GM12878 (cell line): ENCODE measurements around the gene LENG1. TPM values are rescaled to one million over a fixed set of nuclear protein-coding genes. Genes with fewer than 3 reads are reported as not detected.

ENCODE experiments used
- ATAC-seq: fragments of 200-7000 bp; cut with Tn5 transposase; 3 replicates; pipeline ENCODE4 v1.9.1; 2020; ENCODE audit warnings: mild to moderate bottlenecking, moderate library complexity
- BruUV-seq: library from RNA; stranded (reverse); fragments of 400-500 nt; replicated peaks from 2 replicates; lab custom pipeline; 2021; lab: Mats Ljungman, UMichigan
- CTCF ChIA-PET: fragments of 300-600 bp; sonication (Branson Sonifier 250); formaldehyde crosslinking; extraction: SDS; loops from one replicate; lab custom pipeline; 2021; ENCODE audit warnings: inconsistent platforms; lab: Yijun Ruan, JAX
- POLR2A ChIA-PET: fragments of 350-600 bp; formaldehyde crosslinking; extraction: SDS; loops from one replicate; lab custom pipeline; 2021; ENCODE audit warnings: inconsistent platforms; lab: Charles Lee
- RAD21 ChIA-PET: fragments of 300-600 bp; sonication (Branson Sonifier 250); formaldehyde crosslinking; loops from one replicate; lab custom pipeline; 2023; ENCODE audit warnings: antibody characterized with exemption; ENCODE audit not compliant: unreplicated experiment; lab: Charles Lee
- SMC1A ChIA-PET: fragments of 300-600 bp; sonication (Branson Sonifier 250); formaldehyde crosslinking; loops from one replicate; lab custom pipeline; 2023; ENCODE audit not compliant: unreplicated experiment, uncharacterized antibody; lab: Charles Lee
- DNase-seq: peaks from one replicate; pipeline ENCODE4 v3.0.0-alpha.2; 2011; ENCODE audit warnings: low read depth, low spot score
- FAIRE-seq: peaks from 3 replicates; lab custom pipeline; 2011; peaks lifted over from hg19 to GRCh38; lab: Jason Lieb, UNC
- H2AFZ ChIP-seq: 2 replicates; pipeline ENCODE4 v1.6.0; 2011; ENCODE audit warnings: low read depth, low read length, control low read depth; ENCODE audit not compliant: control insufficient read depth
- H3K27ac ChIP-seq: 2 replicates; pipeline ENCODE4 v1.5.1; 2011; ENCODE audit warnings: control low read depth; ENCODE audit not compliant: control insufficient read depth, insufficient read depth
- H3K27me3 ChIP-seq, 2 experiments: replicated peaks in 1 of 2; 2 replicates each; pipeline versions ENCODE4 v1.6.0 to v1.6.1; 2011; ENCODE audit warnings: low read length in 1 of 2; ENCODE audit not compliant: control insufficient read depth in 2 of 2, insufficient read depth in 2 of 2
- H3K36me3 ChIP-seq, 2 experiments: 2 replicates each; pipeline ENCODE4 v1.5.1; 2011; ENCODE audit warnings: low read length in 1 of 2; ENCODE audit not compliant: control insufficient read depth in 2 of 2, insufficient read depth in 2 of 2
- H3K4me1 ChIP-seq: 2 replicates; pipeline ENCODE4 v1.6.1; 2011; ENCODE audit warnings: mild to moderate bottlenecking, low read length, moderate library complexity, mixed read lengths; ENCODE audit not compliant: control insufficient read depth, insufficient read depth
- H3K4me2 ChIP-seq: 2 replicates; pipeline ENCODE4 v1.6.0; 2011; ENCODE audit warnings: control low read depth; ENCODE audit not compliant: control insufficient read depth, insufficient read depth
- H3K4me3 ChIP-seq: fragments of 200-600 bp; sonication (generic); 2 replicates; pipeline ENCODE4 v1.5.1; 2016
- H3K79me2 ChIP-seq: 2 replicates; pipeline ENCODE4 v1.6.0; 2011; ENCODE audit warnings: low read length; ENCODE audit not compliant: control insufficient read depth, insufficient read depth
- H3K9ac ChIP-seq: 2 replicates; pipeline ENCODE4 v1.8.0; 2011; ENCODE audit warnings: low read length, control low read depth, mixed read lengths; ENCODE audit not compliant: control insufficient read depth, insufficient read depth
- H3K9me3 ChIP-seq: replicated peaks from 3 replicates; pipeline ENCODE4 v1.5.1; 2011; ENCODE audit warnings: mild to moderate bottlenecking, low read length; ENCODE audit not compliant: control insufficient read depth, insufficient read depth
- H4K20me1 ChIP-seq: 2 replicates; pipeline ENCODE4 v1.6.0; 2011; ENCODE audit not compliant: control insufficient read depth, insufficient read depth
- ATF7 ChIP-seq: fragments of 450-650 bp; IDR thresholded peaks from 2 replicates; pipeline ENCODE4 v1.6.1; 2016; ENCODE audit warnings: low read depth, mild to moderate bottlenecking
- CBX3 ChIP-seq: fragments of 200-600 bp; sonication (generic); IDR thresholded peaks from 2 replicates; pipeline ENCODE4 v1.6.1; 2016; ENCODE audit warnings: low read depth, borderline replicate concordance
- CTCF ChIP-seq, 3 experiments: IDR thresholded peaks in 2 of 3; conservative IDR thresholded peaks in 1 of 3; 2 replicates each; pipeline ENCODE4 v1.5.1; 2011; ENCODE audit warnings: low read depth in 3 of 3, low read length in 3 of 3, mild to moderate bottlenecking in 3 of 3, control low read depth in 2 of 3, moderate library complexity in 2 of 3, inconsistent platforms in 1 of 3, mixed read lengths in 1 of 3; ENCODE audit not compliant: control insufficient read depth in 2 of 3, insufficient read depth in 1 of 3; ENCODE audit errors: extremely low read depth in 1 of 3
- EED ChIP-seq: sonication (generic); IDR thresholded peaks from 2 replicates; pipeline ENCODE4 v1.6.1; 2016; ENCODE audit warnings: antibody characterized with exemption, low read depth
- MYC ChIP-seq: IDR thresholded peaks from 2 replicates; pipeline ENCODE4 v1.6.1; 2011; ENCODE audit warnings: mild to moderate bottlenecking, low read length, moderate library complexity, inconsistent platforms; ENCODE audit not compliant: insufficient read depth, insufficient replicate concordance, insufficient read length, severe bottlenecking
- PBX3 ChIP-seq: IDR thresholded peaks from 2 replicates; pipeline ENCODE4 v1.6.1; 2011; ENCODE audit warnings: mild to moderate bottlenecking, low read depth, low read length, moderate library complexity; ENCODE audit not compliant: insufficient replicate concordance
- RUNX3 ChIP-seq: IDR thresholded peaks from 2 replicates; pipeline ENCODE4 v1.6.1; 2012; ENCODE audit warnings: low read length, inconsistent platforms
- SIX5 ChIP-seq: IDR thresholded peaks from 2 replicates; pipeline ENCODE4 v1.6.1; 2011; ENCODE audit warnings: mild to moderate bottlenecking, low read depth, low read length, moderate library complexity; ENCODE audit not compliant: severe bottlenecking
- whole genome bisulfite sequencing: methylation state at CpG from one replicate; pipeline ENCODE4 v1.1.6; 2016; ENCODE audit warnings: low lambda C conversion rate; ENCODE audit not compliant: insufficient replicate concordance, insufficient coverage; ENCODE audit errors: missing lambda C conversion rate; 5-methylcytosine and 5-hydroxymethylcytosine counted together
- in situ Hi-C: fragments of 300-500 bp; cut with MboI; formaldehyde crosslinking; loops from 9 replicates; pipeline ENCODE4 v1.14.3; 2018; ENCODE audit warnings: mixed read lengths
- intact Hi-C: fragments of 100-400 bp; cut with micrococcal nuclease; formaldehyde crosslinking; loops from one replicate; pipeline ENCODE4 v1.14.2; 2022; ENCODE audit not compliant: unreplicated experiment
- polyA plus RNA-seq, 11 experiments: library from polyadenylated mRNA; depleted of rRNA in 4 of 11; unstranded in 6 of 11; stranded (reverse) in 5 of 11; fragments of >200 nt; fragmentation: Nextera tagmentation in 4 of 11; fragmentation: Illumina TruSeq in 1 of 11; extraction: Ambion mirVana in 4 of 11; extraction: Trizol in 1 of 11; gene quantifications; 1 replicate in 1 of 11; 2 replicates in 10 of 11; pipeline versions ENCODE4 v1.2.1 to v1.2.3, GENCODE V29; 2011 to 2016; ENCODE audit warnings: inconsistent platforms in 2 of 11, missing spikeins in 2 of 11, low read depth in 1 of 11
- total RNA-seq, 4 experiments: library from RNA; depleted of rRNA in 3 of 4; stranded (reverse); fragments of >200 nt in 3 of 4; fragmentation: Illumina TruSeq in 1 of 4; extraction: Trizol in 1 of 4; gene quantifications; 2 replicates each; pipeline versions ENCODE4 v1.2.1 to v1.2.3, GENCODE V29; 2013 to 2021
- TF ChIP-seq, protein P1 (sequence below): fragments of 450-650 bp; IDR thresholded peaks from 2 replicates; pipeline ENCODE4 v1.6.1; 2017; ENCODE audit warnings: borderline replicate concordance

LENG1 gene
- total and polyA plus RNA-seq, 10 of the 15 experiments (the other 5 are each of a cell fraction or from before 2014, with no cell fraction given), result 0.21 to 10.8 (median 5.8) TPM

DNA sequence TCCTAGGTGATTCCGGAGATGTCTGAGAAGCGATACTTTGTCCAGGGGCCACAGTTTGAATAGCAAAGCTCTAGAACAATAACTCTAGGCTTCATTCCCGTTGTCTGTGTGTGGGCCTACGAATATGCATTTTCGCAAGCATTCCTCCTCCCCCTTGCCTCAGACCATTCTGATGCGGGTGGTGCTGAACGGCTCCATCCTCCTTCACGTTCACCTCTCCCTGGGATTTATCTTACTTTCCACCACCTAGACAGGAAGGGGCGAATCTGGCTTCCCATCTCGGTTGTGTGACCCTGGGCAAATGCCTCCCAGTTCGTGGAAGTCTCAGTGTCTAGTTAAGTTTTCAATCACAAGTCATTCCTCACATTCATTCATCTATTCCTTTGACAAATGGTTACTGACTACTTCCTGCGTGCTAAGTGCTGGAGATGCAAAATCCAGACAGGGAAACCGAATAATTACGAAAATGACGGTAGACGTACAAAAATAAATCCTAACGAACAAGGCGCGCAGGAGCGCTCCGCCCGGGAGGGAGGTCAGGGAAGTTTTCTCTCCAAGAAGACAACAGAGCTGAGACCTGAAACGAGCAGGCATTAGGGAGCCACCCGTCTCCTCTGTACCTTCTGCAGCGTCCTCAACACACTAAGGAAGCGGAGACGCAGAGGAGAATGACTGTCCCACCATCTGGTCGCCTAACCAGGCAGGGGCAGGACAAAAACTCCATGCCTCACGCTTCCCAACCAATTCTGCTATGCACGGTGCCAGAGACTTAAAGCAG is 23.2 kb downstream of the LENG1 start (continued):
- no peak for TF ChIP-seq CTCF (IDR thresholded peaks at IDR 0.05 in 2 of 3, conservative IDR thresholded peaks at IDR 0.05 in 1 of 3; ENCODE audit: control insufficient read depth in 2 of 3, extremely low read depth in 1 of 3, insufficient read depth in 1 of 3, low read depth in 3 of 3, low read length in 3 of 3)
- TF ChIP-seq, protein P1, sequence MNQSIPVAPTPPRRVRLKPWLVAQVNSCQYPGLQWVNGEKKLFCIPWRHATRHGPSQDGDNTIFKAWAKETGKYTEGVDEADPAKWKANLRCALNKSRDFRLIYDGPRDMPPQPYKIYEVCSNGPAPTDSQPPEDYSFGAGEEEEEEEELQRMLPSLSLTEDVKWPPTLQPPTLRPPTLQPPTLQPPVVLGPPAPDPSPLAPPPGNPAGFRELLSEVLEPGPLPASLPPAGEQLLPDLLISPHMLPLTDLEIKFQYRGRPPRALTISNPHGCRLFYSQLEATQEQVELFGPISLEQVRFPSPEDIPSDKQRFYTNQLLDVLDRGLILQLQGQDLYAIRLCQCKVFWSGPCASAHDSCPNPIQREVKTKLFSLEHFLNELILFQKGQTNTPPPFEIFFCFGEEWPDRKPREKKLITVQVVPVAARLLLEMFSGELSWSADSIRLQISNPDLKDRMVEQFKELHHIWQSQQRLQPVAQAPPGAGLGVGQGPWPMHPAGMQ, result no peak
- no peak for TF ChIP-seq PBX3

- TF ChIP-seq RUNX3, result no peak
- TF ChIP-seq CBX3, result no peak
- no peak for TF ChIP-seq ATF7
- TF ChIP-seq MYC, result no peak
- no peak for TF ChIP-seq SIX5
- TF ChIP-seq EED, result no peak
- intact Hi-C loops, result no loop called here
These were observed 25.4 kb downstream of the LENG1 start for GRCh38 chr19:54133957-54134590.

More at GRCh38 chr19:54133957-54134590, 25.4 kb downstream of the LENG1 start:
- ChIA-PET POLR2A (no interaction called here), CTCF (no interaction called here), RAD21 (no interaction called here), SMC1A (no interaction called here)
- Histone ChIP-seq H3K79me2 (peaks cover 15% of the 10 kb centered on the region), H3K4me2 (no peak overlapping the region), H3K4me1 (peaks cover 14% of the 10 kb centered on the region), H3K9me3 (peaks cover 2% of the 10 kb centered on the region; the same call in 2 of the 3 replicates), H3K36me3 (peaks cover 0 to 5% of the 10 kb centered on the region in 2 experiments; a peak in 3 of 4 replicates), H3K4me3 (no peak overlapping the region), H2AFZ (no peak overlapping the region), H3K27me3 (no peaks in the 10 kb centered on the region), H4K20me1 (peaks cover 2% of the 10 kb centered on the region; the same call in 1 of the 2 replicates), H3K9ac (no peak overlapping the region), H3K27ac (no peak overlapping the region)
- BruUV-seq, result no TSS peak
- 50% methylated on average over 2 of the region's 2 CpGs for WGBS
- in situ Hi-C loops, result loop anchor here (25.0 kb wide), 1 partner anchor 1528 kb away; the partner anchor contains the start of gene U2AF2
- no peak for ATAC-seq
- no peak for FAIRE-seq
- no peak for DNase-seq
